VCaP (cell line): Measurements from ENCODE around the gene TSHZ2.
"Not testable (repeated sequence)": the region's sequence is repeated elsewhere in the genome, so short reads cannot be mapped to it uniquely, and the experiment has no call there.

Experiments used
- H3K27ac ChIP-seq: fragments of 450-650 bp; 2 replicates; pipeline ENCODE4 v1.5.1; 2017
- CTCF ChIP-seq: fragments of 450-650 bp; conservative IDR thresholded peaks from 2 replicates; pipeline ENCODE4 v1.5.1; 2017; ENCODE audit warnings: mild to moderate bottlenecking, moderate library complexity

TSHZ2 gene

GRCh38 chr20:53513489-53514298 is 541.5 kb downstream of the TSHZ2 start:
- no peak for TF ChIP-seq CTCF

GRCh38 chr20:53515749-53516148 is 543.6 kb downstream of the TSHZ2 start:
- peak overlapping the region; percentile 8; the same call in 1 of the 2 replicates for H3K27ac ChIP-seq
- TF ChIP-seq CTCF = no peak

More at GRCh38 chr20:53513489-53514298, 541.5 kb downstream of the TSHZ2 start:
- H3K27ac ChIP-seq = no peak overlapping the region

GRCh38 chr20:53517146-53517545 is 545.0 kb downstream of the TSHZ2 start:
- peak overlapping the region; percentile 47; the same call in 1 of the 2 replicates for H3K27ac ChIP-seq
- no peak for TF ChIP-seq CTCF

GRCh38 chr20:53521421-53521820 is 549.3 kb downstream of the TSHZ2 start:
- H3K27ac ChIP-seq = not testable (repeated sequence)

- no peak for TF ChIP-seq CTCF
Observed at GRCh38 chr20:53522026-53522425, 549.9 kb downstream of the TSHZ2 start.

GRCh38 chr20:53522696-53523095 is 550.5 kb downstream of the TSHZ2 start:
- no peak for TF ChIP-seq CTCF
- no peak overlapping the region for H3K27ac ChIP-seq

More at GRCh38 chr20:53522026-53522425, 549.9 kb downstream of the TSHZ2 start:
- no peak overlapping the region for H3K27ac ChIP-seq

GRCh38 chr20:53523615-53524014 is 551.5 kb downstream of the TSHZ2 start:
- not testable (repeated sequence) for H3K27ac ChIP-seq

- TF ChIP-seq CTCF = no peak
- no peak overlapping the region for H3K27ac ChIP-seq
Observed at GRCh38 chr20:53524589-53525312, 552.6 kb downstream of the TSHZ2 start.
